HG02571 (cell line): ENCODE measurements around the gene RAB6C.
"Not testable (repeated sequence)": the region's sequence is repeated elsewhere in the genome, so short reads cannot be mapped to it uniquely, and the experiment has no call there.

Source experiments
- ATAC-seq: cut with Tn5 transposase; IDR thresholded peaks from one replicate; pipeline ENCODE4 v1.9.1; 2021; ENCODE audit warnings: mild to moderate bottlenecking, moderate library complexity; ENCODE audit not compliant: unreplicated experiment

Gene RAB6C

GRCh38 chr2:129993151-129993550 lies 13.7 kb downstream of the RAB6C start:
- ATAC-seq, result not testable (repeated sequence)

GRCh38 chr2:129996657-129997237 lies 17.3 kb downstream of the RAB6C start:
- ATAC-seq, result not testable (repeated sequence)

- not testable (repeated sequence) for ATAC-seq
Measured at GRCh38 chr2:129998771-129999170, 19.3 kb downstream of the RAB6C start.

GRCh38 chr2:130005862-130006261 lies 26.4 kb downstream of the RAB6C start:
- ATAC-seq, result not testable (repeated sequence)

- not testable (repeated sequence) for ATAC-seq
Measured at GRCh38 chr2:130016701-130017100, 37.2 kb downstream of the RAB6C start.

- no peak for ATAC-seq
Measured at GRCh38 chr2:130019402-130019801, 39.9 kb downstream of the RAB6C start.

- ATAC-seq, result not testable (repeated sequence)
Measured at GRCh38 chr2:130020069-130020468, 40.6 kb downstream of the RAB6C start.

GRCh38 chr2:130025931-130026330 lies 46.5 kb downstream of the RAB6C start:
- not testable (repeated sequence) for ATAC-seq
